Gastrocnemius medialis (tissue), 4 donors: ENCODE data around the gene OR4D10. TPM values are rescaled to one million over a fixed set of nuclear protein-coding genes. Genes with fewer than 3 reads are reported as not detected.

Experiments used
- ATAC-seq, 2 donors: fragments of 150-250 bp; one replicate each; pipeline ENCODE4 v1.9.1; 2016
- DNase-seq, 2 donors: peaks; one replicate each; pipeline ENCODE4 v3.0.0-alpha.2; 2019
- H3K27ac ChIP-seq, 4 donors: fragments of 200-600 bp; sonication (generic); 1 replicate in 1 of 4; 2 replicates in 3 of 4; pipeline ENCODE4 v1.5.1; 2016 to 2018; ENCODE audit warnings: mild to moderate bottlenecking in 2 of 4, moderate library complexity in 1 of 4
- H3K27me3 ChIP-seq, 3 donors: fragments of 200-600 bp; sonication (generic) in 2 of 3; 1 replicate in 1 of 3; 2 replicates in 2 of 3; pipeline versions ENCODE4 v1.5.1 to v1.6.0; 2016 to 2019; ENCODE audit warnings: mild to moderate bottlenecking in 1 of 3, moderate library complexity in 1 of 3
- H3K36me3 ChIP-seq, 2 donors: fragments of 200-600 bp; sonication (generic) in 1 of 2; one replicate each; pipeline ENCODE4 v1.5.1; 2017 to 2018
- H3K4me1 ChIP-seq, 2 donors: fragments of 200-600 bp; sonication (generic) in 1 of 2; one replicate each; pipeline ENCODE4 v1.5.1; 2016 to 2017; ENCODE audit warnings: mild to moderate bottlenecking in 2 of 2
- H3K4me3 ChIP-seq, 4 donors: fragments of 200-600 bp; sonication (generic) in 3 of 4; 1 replicate in 1 of 4; 2 replicates in 3 of 4; pipeline ENCODE4 v1.5.1; 2016 to 2019; ENCODE audit warnings: mild to moderate bottlenecking in 2 of 4
- H3K9me3 ChIP-seq, 3 donors: fragments of 200-600 bp; sonication (generic) in 2 of 3; 1 replicate in 1 of 3; 2 replicates in 2 of 3; pipeline ENCODE4 v1.5.1; 2016 to 2019
- CTCF ChIP-seq, 5 experiments: fragments of 450-650 bp in 3 of 5; fragments of 200-600 bp in 2 of 5; sonication (generic) in 2 of 5; IDR thresholded peaks in 4 of 5; conservative IDR thresholded peaks in 1 of 5; 1 replicate in 4 of 5; 2 replicates in 1 of 5; pipeline ENCODE4 v1.5.1; 2016 to 2019; ENCODE audit warnings: antibody characterized with exemption in 5 of 5, mild to moderate bottlenecking in 3 of 5, moderate library complexity in 3 of 5
- POLR2A ChIP-seq, 2 donors: fragments of 450-650 bp; IDR thresholded peaks; one replicate each; pipeline ENCODE4 v1.6.1; 2017; ENCODE audit warnings: antibody characterized with exemption in 2 of 2, mild to moderate bottlenecking in 2 of 2, moderate library complexity in 2 of 2
- in situ Hi-C, 4 donors: fragments of 200-750 bp; cut with MboI; loops; one replicate each; pipeline versions ENCODE4 v1.15.0 to v1.8.0; 2017; ENCODE audit warnings: low sequenced_read_pairs in 4 of 4
- intact Hi-C: fragments of 100-400 bp; cut with DNase I; formaldehyde crosslinking; loops from one replicate; pipeline ENCODE4 v1.15.1; 2023; ENCODE audit warnings: low total_unique reads
- total RNA-seq, 4 donors: library from RNA; depleted of rRNA; stranded (reverse); fragments of >200 nt; gene quantifications; one replicate each; pipeline versions ENCODE4 v1.1.0 to v1.2.3, GENCODE V29; 2016

Gene OR4D10
- total RNA-seq, 4 donors from 2014 or later, result not detected

GRCh38 chr11:59456661-59457060 lies 16.5 kb upstream of the OR4D10 start, which contains the start of gene OR4D6:
TSS of gene OR4D6 (plus strand) at chr11:59456961. CDS start at chr11:59456961, 0 bp downstream.
- DNase-seq (no peak), ATAC-seq (no peak)
- Histone ChIP-seq H3K4me1 (no peaks in the 10 kb centered on the region), H3K27ac (no peak within 1 kb of the TSS), H3K27me3 (no peaks in the 10 kb centered on the region), H3K36me3 (no peaks in the 10 kb centered on the region), H3K4me3 (no peak within 1 kb of the TSS), H3K9me3 (no peaks in the 10 kb centered on the region)
- TF ChIP-seq POLR2A (IDR thresholded peaks at IDR 0.05) (no peak), CTCF (IDR thresholded peaks at IDR 0.05 in 4 of 5, conservative IDR thresholded peaks at IDR 0.05 in 1 of 5) (no peak)
- intact Hi-C loops (no loop called here), in situ Hi-C loops (no loop called here)

DNA sequence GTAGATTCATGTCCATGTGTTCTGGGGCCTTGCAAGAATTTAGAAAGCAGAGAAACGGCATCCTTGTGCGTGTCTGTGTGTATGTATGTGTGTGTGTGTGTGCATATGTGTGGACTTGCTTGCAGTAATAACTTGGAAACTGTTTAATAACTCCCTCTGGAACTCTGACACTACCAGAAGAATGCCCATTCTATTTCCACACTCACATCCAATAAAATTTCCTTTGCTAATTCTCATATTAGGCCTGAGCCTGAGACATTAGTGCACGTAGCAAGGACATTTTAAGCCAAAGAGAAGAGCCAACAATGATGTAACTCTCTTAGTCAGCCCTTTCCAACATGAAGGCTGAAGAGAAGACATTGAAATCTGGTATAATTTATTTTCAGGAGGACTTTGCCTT lies 13.2 kb upstream of the OR4D10 start:
- ATAC-seq (no peak), DNase-seq (no peak)
- in situ Hi-C loops (no loop called here), intact Hi-C loops (no loop called here)
- H3K4me1 ChIP-seq, result no peaks in the 10 kb centered on the region
- no peaks in the 10 kb centered on the region for H3K27me3 ChIP-seq
- no peak overlapping the region for H3K27ac ChIP-seq
- no peak for TF ChIP-seq CTCF (IDR thresholded peaks at IDR 0.05 in 4 of 5, conservative IDR thresholded peaks at IDR 0.05 in 1 of 5)
- no peak for TF ChIP-seq POLR2A (IDR thresholded peaks at IDR 0.05)
- no peaks in the 10 kb centered on the region for H3K36me3 ChIP-seq
- H3K9me3 ChIP-seq, result no peaks in the 10 kb centered on the region
- no peak overlapping the region for H3K4me3 ChIP-seq

- no peak for DNase-seq
- no peaks in the 10 kb centered on the region for H3K9me3 ChIP-seq
- no peak for ATAC-seq
- no peak overlapping the region for H3K27ac ChIP-seq
- intact Hi-C loops (no loop called here), in situ Hi-C loops (no loop called here)
- no peak for TF ChIP-seq CTCF (IDR thresholded peaks at IDR 0.05 in 4 of 5, conservative IDR thresholded peaks at IDR 0.05 in 1 of 5)
- TF ChIP-seq POLR2A (IDR thresholded peaks at IDR 0.05), result no peak
- H3K27me3 ChIP-seq, result no peaks in the 10 kb centered on the region
- H3K4me1 ChIP-seq, result no peaks in the 10 kb centered on the region
- H3K36me3 ChIP-seq, result no peaks in the 10 kb centered on the region
- H3K4me3 ChIP-seq, result no peak overlapping the region
Measured at GRCh38 chr11:59463190-59463641, 9.9 kb upstream of the OR4D10 start.

DNA sequence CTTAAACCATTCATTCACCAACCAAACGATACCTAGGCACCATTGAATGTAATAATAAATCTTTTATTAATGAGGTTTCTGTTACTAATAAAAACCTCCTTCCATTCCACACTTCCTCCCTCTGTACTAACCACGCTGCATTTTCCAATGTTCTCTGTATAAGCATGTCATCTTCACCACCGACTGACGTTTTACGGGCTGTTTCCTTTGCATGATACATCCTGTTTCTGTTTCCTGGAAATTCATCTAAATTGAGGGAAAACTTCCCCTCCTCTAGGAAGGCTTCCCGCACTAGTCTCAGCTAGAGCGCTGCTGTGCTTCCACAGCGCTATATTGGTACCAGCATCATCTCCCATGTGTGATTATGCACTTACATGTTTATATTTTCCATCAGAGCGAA lies 2.1 kb downstream of the OR4D10 start:
- Histone ChIP-seq H3K27ac (no peak overlapping the region), H3K4me1 (no peaks in the 10 kb centered on the region), H3K27me3 (no peaks in the 10 kb centered on the region), H3K36me3 (no peaks in the 10 kb centered on the region), H3K4me3 (no peak overlapping the region), H3K9me3 (no peaks in the 10 kb centered on the region)
- DNase-seq, result no peak
- in situ Hi-C loops, result no loop called here
- ATAC-seq, result no peak
- intact Hi-C loops, result no loop called here
- TF ChIP-seq POLR2A (IDR thresholded peaks at IDR 0.05) (no peak), CTCF (IDR thresholded peaks at IDR 0.05 in 4 of 5, conservative IDR thresholded peaks at IDR 0.05 in 1 of 5) (no peak)

DNA sequence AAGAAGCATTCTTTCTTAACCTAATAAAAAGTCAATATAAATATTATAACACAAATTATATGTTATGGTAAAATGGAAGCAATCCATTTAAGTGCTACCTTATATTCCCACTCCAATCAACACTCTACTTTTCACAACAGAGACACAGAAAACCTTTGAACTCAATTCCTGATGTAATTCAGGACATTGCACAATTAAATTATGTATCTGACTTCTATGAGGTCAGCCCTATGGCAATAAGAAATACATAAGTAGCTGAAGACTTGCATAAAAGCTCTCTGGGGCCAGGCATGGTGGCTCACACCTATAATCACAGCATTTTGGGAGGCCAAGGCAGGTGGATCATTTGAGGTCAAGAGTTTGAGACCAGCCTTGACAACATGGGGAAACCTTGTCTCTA lies 6.8 kb downstream of the OR4D10 start:
- in situ Hi-C loops, result no loop called here

More for the DNA sequence above, 6.8 kb downstream of the OR4D10 start:
- Histone ChIP-seq H3K4me1 (no peaks in the 10 kb centered on the region), H3K36me3 (no peaks in the 10 kb centered on the region), H3K9me3 (no peaks in the 10 kb centered on the region), H3K27ac (no peak overlapping the region), H3K4me3 (no peak overlapping the region), H3K27me3 (no peaks in the 10 kb centered on the region)
- ATAC-seq (no peak), DNase-seq (no peak)
- intact Hi-C loops, result no loop called here
- no peak for TF ChIP-seq CTCF (IDR thresholded peaks at IDR 0.05 in 4 of 5, conservative IDR thresholded peaks at IDR 0.05 in 1 of 5)
- no peak for TF ChIP-seq POLR2A (IDR thresholded peaks at IDR 0.05)
